OCI-LY3 (cell line): ENCODE results near the gene QSER1.

ENCODE experiments used
- EZH2phosphoT487 ChIP-seq: fragments of 200-600 bp; shearing (Covaris generic); IDR thresholded peaks from 2 replicates; pipeline ENCODE4 v1.6.1; 2018; ENCODE audit warnings: antibody characterized with exemption, mixed run types, low read depth
- TF ChIP-seq, protein P1 (sequence below): fragments of 200-600, 300-600 bp; sonication (generic); IDR thresholded peaks from 2 replicates; pipeline ENCODE4 v1.5.1; 2014; ENCODE audit warnings: antibody characterized with exemption, low read length, low read depth

DNA sequence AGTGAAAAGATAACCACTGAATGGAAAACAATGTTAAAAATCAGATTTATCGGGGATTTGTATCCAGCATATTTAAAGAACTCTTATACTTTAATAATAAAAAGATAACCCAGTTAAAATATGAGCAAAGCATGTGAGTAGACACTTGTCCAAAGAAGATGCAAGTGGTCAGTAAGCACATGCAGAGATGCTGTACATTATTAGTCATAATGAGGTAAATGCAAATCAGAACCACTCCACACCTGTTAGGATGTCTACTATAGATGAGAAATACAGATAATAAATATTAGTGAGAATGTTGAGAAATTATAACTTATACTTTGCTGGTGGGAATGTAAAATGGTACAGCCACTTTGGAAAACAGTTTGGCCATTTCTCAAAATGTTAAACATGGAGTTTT, 28.0 kb downstream of the QSER1 start:
- TF ChIP-seq, protein P1, sequence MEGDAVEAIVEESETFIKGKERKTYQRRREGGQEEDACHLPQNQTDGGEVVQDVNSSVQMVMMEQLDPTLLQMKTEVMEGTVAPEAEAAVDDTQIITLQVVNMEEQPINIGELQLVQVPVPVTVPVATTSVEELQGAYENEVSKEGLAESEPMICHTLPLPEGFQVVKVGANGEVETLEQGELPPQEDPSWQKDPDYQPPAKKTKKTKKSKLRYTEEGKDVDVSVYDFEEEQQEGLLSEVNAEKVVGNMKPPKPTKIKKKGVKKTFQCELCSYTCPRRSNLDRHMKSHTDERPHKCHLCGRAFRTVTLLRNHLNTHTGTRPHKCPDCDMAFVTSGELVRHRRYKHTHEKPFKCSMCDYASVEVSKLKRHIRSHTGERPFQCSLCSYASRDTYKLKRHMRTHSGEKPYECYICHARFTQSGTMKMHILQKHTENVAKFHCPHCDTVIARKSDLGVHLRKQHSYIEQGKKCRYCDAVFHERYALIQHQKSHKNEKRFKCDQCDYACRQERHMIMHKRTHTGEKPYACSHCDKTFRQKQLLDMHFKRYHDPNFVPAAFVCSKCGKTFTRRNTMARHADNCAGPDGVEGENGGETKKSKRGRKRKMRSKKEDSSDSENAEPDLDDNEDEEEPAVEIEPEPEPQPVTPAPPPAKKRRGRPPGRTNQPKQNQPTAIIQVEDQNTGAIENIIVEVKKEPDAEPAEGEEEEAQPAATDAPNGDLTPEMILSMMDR, result no peak
- no peak for TF ChIP-seq EZH2phosphoT487
